ENCODE measurements around the gene MSRB3.

DNA sequence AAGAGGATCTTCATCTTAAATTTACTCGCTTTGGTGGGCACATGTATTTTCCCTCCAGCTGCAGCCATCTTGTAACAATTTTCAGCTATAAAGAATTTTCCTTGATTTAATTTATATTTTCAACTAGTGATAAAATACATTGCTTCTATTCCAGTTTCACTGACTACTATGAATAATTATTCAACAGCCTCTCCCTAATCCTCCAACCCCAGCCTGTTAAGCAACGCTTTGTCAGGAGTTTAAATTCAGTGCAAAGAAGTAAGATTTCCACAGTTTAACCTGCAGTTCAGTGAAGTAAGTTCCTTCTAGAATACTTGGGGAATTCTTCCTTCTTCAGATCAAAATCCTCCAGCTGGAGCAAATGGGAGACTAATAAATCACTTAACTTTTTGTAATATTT, 180.2 kb downstream of the MSRB3 start:
- TF ChIP-seq EP300 (IDR thresholded peaks at IDR 0.05) = no peak
- TF ChIP-seq, protein P1, sequence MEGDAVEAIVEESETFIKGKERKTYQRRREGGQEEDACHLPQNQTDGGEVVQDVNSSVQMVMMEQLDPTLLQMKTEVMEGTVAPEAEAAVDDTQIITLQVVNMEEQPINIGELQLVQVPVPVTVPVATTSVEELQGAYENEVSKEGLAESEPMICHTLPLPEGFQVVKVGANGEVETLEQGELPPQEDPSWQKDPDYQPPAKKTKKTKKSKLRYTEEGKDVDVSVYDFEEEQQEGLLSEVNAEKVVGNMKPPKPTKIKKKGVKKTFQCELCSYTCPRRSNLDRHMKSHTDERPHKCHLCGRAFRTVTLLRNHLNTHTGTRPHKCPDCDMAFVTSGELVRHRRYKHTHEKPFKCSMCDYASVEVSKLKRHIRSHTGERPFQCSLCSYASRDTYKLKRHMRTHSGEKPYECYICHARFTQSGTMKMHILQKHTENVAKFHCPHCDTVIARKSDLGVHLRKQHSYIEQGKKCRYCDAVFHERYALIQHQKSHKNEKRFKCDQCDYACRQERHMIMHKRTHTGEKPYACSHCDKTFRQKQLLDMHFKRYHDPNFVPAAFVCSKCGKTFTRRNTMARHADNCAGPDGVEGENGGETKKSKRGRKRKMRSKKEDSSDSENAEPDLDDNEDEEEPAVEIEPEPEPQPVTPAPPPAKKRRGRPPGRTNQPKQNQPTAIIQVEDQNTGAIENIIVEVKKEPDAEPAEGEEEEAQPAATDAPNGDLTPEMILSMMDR (IDR thresholded peaks at IDR 0.05) = no peak
- no peak for TF ChIP-seq POLR2A (IDR thresholded peaks at IDR 0.05)
- TF ChIP-seq POLR2AphosphoS5 (IDR thresholded peaks at IDR 0.05) = no peak
